ENCODE data around the gene DOHH.

Gene DOHH

DNA sequence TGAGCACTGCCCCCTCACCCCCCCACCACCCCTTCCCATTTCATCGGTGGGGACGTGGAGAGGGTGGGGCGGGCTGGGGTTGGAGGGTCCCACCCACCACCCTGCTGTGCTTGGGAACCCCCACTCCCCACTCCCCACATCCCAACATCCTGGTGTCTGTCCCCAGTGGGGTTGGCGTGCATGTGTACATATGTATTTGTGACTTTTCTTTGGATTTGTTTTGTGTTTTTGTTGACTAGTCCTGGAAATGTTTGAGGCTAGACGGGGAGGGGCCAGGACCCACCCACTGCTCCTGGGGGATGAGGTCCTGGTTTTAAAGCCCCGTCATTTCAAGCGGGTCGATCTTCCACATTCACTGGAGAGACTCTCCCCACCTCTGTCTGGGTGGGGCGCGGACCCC is 35.5 kb upstream of the DOHH start:
- Histone ChIP-seq H2AK5ac (ENCODE audit: low read length, severe bottlenecking) (no peak overlapping the region), H3K79me1 (replicated peaks; ENCODE audit: low read length, poor library complexity, severe bottlenecking) (peaks cover 5% of the 10 kb centered on the region), H3K27me3 (ENCODE audit: control insufficient read depth in 1 of 2, insufficient read depth in 1 of 2, low read length in 2 of 2) (no peaks in the 10 kb centered on the region), H2BK5ac (ENCODE audit: low read depth, low read length, poor library complexity, severe bottlenecking) (no peak overlapping the region), H2AFZ (ENCODE audit: low read depth, low read length) (no peak overlapping the region), H3K27ac (ENCODE audit: low read length, poor library complexity, severe bottlenecking) (no peak overlapping the region), H3K18ac (ENCODE audit: low read depth in 1 of 2, low read length in 2 of 2) (no peak overlapping the region), H4K91ac (ENCODE audit: low read length) (no peak overlapping the region), H3K9me3 (ENCODE audit: control insufficient read depth, low read length) (no peaks in the 10 kb centered on the region), H2BK12ac (ENCODE audit: low read length in 2 of 2) (no peak overlapping the region), H3K9ac (ENCODE audit: low read length) (peak overlapping the region; percentile 22), H3K4me2 (ENCODE audit: low read length, poor library complexity, severe bottlenecking) (no peak overlapping the region), H3K14ac (ENCODE audit: low read length in 2 of 2) (no peak overlapping the region), H2BK120ac (ENCODE audit: low read depth, low read length) (no peak overlapping the region), H4K8ac (ENCODE audit: low read length) (no peak overlapping the region), H3K23ac (ENCODE audit: low read length in 2 of 2) (no peak overlapping the region), H3K4ac (ENCODE audit: low read depth in 1 of 2, low read length in 2 of 2) (no peak overlapping the region), H2BK15ac (ENCODE audit: low read depth, poor library complexity, severe bottlenecking) (no peak overlapping the region), H3K36me3 (ENCODE audit: control insufficient read depth in 1 of 2, insufficient read depth in 2 of 2, low read depth in 1 of 2, low read length in 2 of 2) (peaks cover 57 to 82% of the 10 kb centered on the region in 2 experiments), H3K4me3 (ENCODE audit: insufficient read depth in 1 of 2, low read depth in 1 of 2, low read length in 2 of 2) (no peak overlapping the region), H3K4me1 (ENCODE audit: control insufficient read depth, insufficient read depth, low read depth, low read length) (peaks cover 19% of the 10 kb centered on the region)
- 96% methylated on average over 6 of the region's 10 CpGs for WGBS
- no peak for DNase-seq

DNA sequence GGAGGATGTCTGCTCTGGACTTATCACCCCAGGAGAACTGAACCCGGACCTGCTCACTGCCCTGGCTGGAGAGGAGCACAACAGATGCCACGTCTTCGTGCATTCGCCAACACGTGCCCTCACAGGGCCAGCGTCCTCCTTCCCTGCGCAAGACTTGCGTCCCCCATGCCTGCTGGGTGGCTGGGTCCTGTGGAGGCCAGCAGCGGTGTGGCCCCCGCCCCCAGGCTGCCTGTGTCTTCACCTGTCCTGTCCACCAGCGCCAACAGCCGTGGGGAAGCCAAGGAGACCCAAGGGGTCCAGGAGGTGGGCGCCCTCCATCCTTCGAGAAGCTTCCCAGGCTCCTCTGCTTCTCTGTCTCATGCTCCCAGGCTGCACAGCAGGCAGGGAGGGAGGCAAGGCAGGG is 35.1 kb upstream of the DOHH start:
- Histone ChIP-seq H3K14ac (ENCODE audit: low read length in 2 of 2) (no peak overlapping the region), H3K18ac (ENCODE audit: low read depth in 1 of 2, low read length in 2 of 2) (no peak overlapping the region), H3K27me3 (ENCODE audit: control insufficient read depth in 1 of 2, insufficient read depth in 1 of 2, low read length in 2 of 2) (no peaks in the 10 kb centered on the region), H3K9ac (ENCODE audit: low read length) (no peak overlapping the region), H3K27ac (ENCODE audit: low read length, poor library complexity, severe bottlenecking) (no peak overlapping the region), H4K91ac (ENCODE audit: low read length) (no peak overlapping the region), H2AFZ (ENCODE audit: low read depth, low read length) (no peak overlapping the region), H2BK120ac (ENCODE audit: low read depth, low read length) (no peak overlapping the region), H2BK12ac (ENCODE audit: low read length in 2 of 2) (no peak overlapping the region), H2BK15ac (ENCODE audit: low read depth, poor library complexity, severe bottlenecking) (no peak overlapping the region), H3K4ac (ENCODE audit: low read depth in 1 of 2, low read length in 2 of 2) (no peak overlapping the region), H3K23ac (ENCODE audit: low read length in 2 of 2) (no peak overlapping the region), H3K4me3 (ENCODE audit: insufficient read depth in 1 of 2, low read depth in 1 of 2, low read length in 2 of 2) (no peak overlapping the region), H2BK5ac (ENCODE audit: low read depth, low read length, poor library complexity, severe bottlenecking) (no peak overlapping the region), H2AK5ac (ENCODE audit: low read length, severe bottlenecking) (no peak overlapping the region), H3K36me3 (ENCODE audit: control insufficient read depth in 1 of 2, insufficient read depth in 2 of 2, low read depth in 1 of 2, low read length in 2 of 2) (peaks cover 61 to 86% of the 10 kb centered on the region in 2 experiments), H4K8ac (ENCODE audit: low read length) (no peak overlapping the region), H3K4me2 (ENCODE audit: low read length, poor library complexity, severe bottlenecking) (no peak overlapping the region), H3K9me3 (ENCODE audit: control insufficient read depth, low read length) (no peaks in the 10 kb centered on the region), H3K4me1 (ENCODE audit: control insufficient read depth, insufficient read depth, low read depth, low read length) (peaks cover 19% of the 10 kb centered on the region), H3K79me1 (replicated peaks; ENCODE audit: low read length, poor library complexity, severe bottlenecking) (peaks cover 8% of the 10 kb centered on the region)
- no peak for DNase-seq
- 98% methylated on average over 11 of the region's 14 CpGs for WGBS

DNA sequence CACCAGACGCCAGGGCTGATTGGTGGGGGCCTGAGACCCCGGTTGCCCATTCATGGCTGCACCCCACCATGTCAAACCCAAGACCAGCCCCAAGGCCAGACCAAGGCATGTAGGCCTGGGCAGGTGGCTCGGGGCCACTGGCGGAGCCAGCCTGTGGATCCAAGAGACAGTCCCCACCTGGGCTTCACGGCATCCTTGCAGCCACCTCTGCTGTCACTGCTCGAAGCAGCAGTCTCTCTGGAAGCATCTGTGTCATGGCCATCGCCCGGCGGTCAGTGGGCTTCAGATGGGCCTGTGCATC is 34.7 kb upstream of the DOHH start:
- Histone ChIP-seq H2AFZ (ENCODE audit: low read depth, low read length) (no peak overlapping the region), H3K18ac (ENCODE audit: low read depth in 1 of 2, low read length in 2 of 2) (no peak overlapping the region), H3K27ac (ENCODE audit: low read length, poor library complexity, severe bottlenecking) (no peak overlapping the region), H2BK120ac (ENCODE audit: low read depth, low read length) (no peak overlapping the region), H2BK5ac (ENCODE audit: low read depth, low read length, poor library complexity, severe bottlenecking) (no peak overlapping the region), H3K23ac (ENCODE audit: low read length in 2 of 2) (no peak overlapping the region), H4K91ac (ENCODE audit: low read length) (no peak overlapping the region), H2BK15ac (ENCODE audit: low read depth, poor library complexity, severe bottlenecking) (no peak overlapping the region), H3K36me3 (ENCODE audit: control insufficient read depth in 1 of 2, insufficient read depth in 2 of 2, low read depth in 1 of 2, low read length in 2 of 2) (peaks cover 65 to 90% of the 10 kb centered on the region in 2 experiments), H4K8ac (ENCODE audit: low read length) (no peak overlapping the region), H3K79me1 (replicated peaks; ENCODE audit: low read length, poor library complexity, severe bottlenecking) (peaks cover 8% of the 10 kb centered on the region), H3K27me3 (ENCODE audit: control insufficient read depth in 1 of 2, insufficient read depth in 1 of 2, low read length in 2 of 2) (no peaks in the 10 kb centered on the region), H3K9ac (ENCODE audit: low read length) (no peak overlapping the region), H3K4me1 (ENCODE audit: control insufficient read depth, insufficient read depth, low read depth, low read length) (peaks cover 19% of the 10 kb centered on the region), H2AK5ac (ENCODE audit: low read length, severe bottlenecking) (no peak overlapping the region), H3K4me3 (ENCODE audit: insufficient read depth in 1 of 2, low read depth in 1 of 2, low read length in 2 of 2) (no peak overlapping the region), H3K4ac (ENCODE audit: low read depth in 1 of 2, low read length in 2 of 2) (no peak overlapping the region), H3K9me3 (ENCODE audit: control insufficient read depth, low read length) (no peaks in the 10 kb centered on the region), H2BK12ac (ENCODE audit: low read length in 2 of 2) (no peak overlapping the region), H3K4me2 (ENCODE audit: low read length, poor library complexity, severe bottlenecking) (no peak overlapping the region), H3K14ac (ENCODE audit: low read length in 2 of 2) (no peak overlapping the region)
- WGBS: 95% methylated on average over 9 of the region's 9 CpGs
- DNase-seq: no peak

DNA sequence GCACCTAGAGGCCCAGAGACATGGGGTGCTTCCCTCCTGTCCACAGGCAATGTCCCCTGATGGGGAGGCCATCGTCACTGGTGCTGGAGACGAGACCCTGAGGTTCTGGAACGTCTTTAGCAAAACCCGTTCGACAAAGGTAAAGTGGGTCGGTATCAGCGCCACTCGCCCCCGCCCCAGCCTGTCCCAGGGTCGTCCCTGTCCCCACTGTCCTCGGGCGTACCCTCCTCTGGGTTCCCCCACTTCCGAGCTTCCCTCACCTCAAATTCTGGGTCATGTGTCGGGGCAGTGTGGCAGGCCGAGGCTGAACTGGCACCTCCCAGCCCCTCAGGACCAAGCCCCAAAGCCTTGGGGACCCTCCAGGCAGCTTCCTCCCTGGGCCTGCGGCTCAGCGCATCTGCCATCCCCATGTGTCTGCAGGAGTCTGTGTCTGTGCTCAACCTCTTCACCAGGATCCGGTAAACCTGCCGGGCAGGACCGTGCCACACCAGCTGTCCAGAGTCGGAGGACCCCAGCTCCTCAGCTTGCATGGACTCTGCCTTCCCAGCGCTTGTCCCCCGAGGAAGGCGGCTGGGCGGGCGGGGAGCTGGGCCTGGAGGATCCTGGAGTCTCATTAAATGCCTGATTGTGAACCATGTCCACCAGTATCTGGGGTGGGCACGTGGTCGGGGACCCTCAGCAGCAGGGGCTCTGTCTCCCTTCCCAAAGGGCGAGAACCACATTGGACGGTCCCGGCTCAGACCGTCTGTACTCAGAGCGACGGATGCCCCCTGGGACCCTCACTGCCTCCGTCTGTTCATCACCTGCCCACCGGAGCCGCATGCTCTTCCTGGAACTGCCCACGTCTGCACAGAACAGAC is 34.1 kb upstream of the DOHH start:
- no peaks in the 10 kb centered on the region for H3K27me3 ChIP-seq (ENCODE audit: control insufficient read depth in 1 of 2, insufficient read depth in 1 of 2, low read length in 2 of 2)
- 96% methylated on average over 38 of the region's 38 CpGs for WGBS
- H3K9me3 ChIP-seq (ENCODE audit: control insufficient read depth, low read length): no peaks in the 10 kb centered on the region
- peaks cover 19% of the 10 kb centered on the region for H3K4me1 ChIP-seq (ENCODE audit: control insufficient read depth, insufficient read depth, low read depth, low read length)
- no peak overlapping the region for H3K23ac ChIP-seq (ENCODE audit: low read length in 2 of 2)
- H3K27ac ChIP-seq (ENCODE audit: low read length, poor library complexity, severe bottlenecking): no peak overlapping the region
- no peak overlapping the region for H2AFZ ChIP-seq (ENCODE audit: low read depth, low read length)
- H3K4me2 ChIP-seq (ENCODE audit: low read length, poor library complexity, severe bottlenecking): no peak overlapping the region
- no peak overlapping the region for H4K91ac ChIP-seq (ENCODE audit: low read length)
- H2BK15ac ChIP-seq (ENCODE audit: low read depth, poor library complexity, severe bottlenecking): no peak overlapping the region
- no peak overlapping the region for H2BK12ac ChIP-seq (ENCODE audit: low read length in 2 of 2)
- H2AK5ac ChIP-seq (ENCODE audit: low read length, severe bottlenecking): no peak overlapping the region
- no peak overlapping the region for H4K8ac ChIP-seq (ENCODE audit: low read length)
- H2BK5ac ChIP-seq (ENCODE audit: low read depth, low read length, poor library complexity, severe bottlenecking): no peak overlapping the region
- H3K9ac ChIP-seq (ENCODE audit: low read length): no peak overlapping the region
- no peak overlapping the region for H3K4ac ChIP-seq (ENCODE audit: low read depth in 1 of 2, low read length in 2 of 2)
- H3K79me1 ChIP-seq (replicated peaks; ENCODE audit: low read length, poor library complexity, severe bottlenecking): peaks cover 8% of the 10 kb centered on the region
- H3K18ac ChIP-seq (ENCODE audit: low read depth in 1 of 2, low read length in 2 of 2): no peak overlapping the region
- H3K36me3 ChIP-seq (ENCODE audit: control insufficient read depth in 1 of 2, insufficient read depth in 2 of 2, low read depth in 1 of 2, low read length in 2 of 2): peaks cover 62 to 92% of the 10 kb centered on the region in 2 experiments
- no peak overlapping the region for H2BK120ac ChIP-seq (ENCODE audit: low read depth, low read length)
- DNase-seq: no peak
- no peak overlapping the region for H3K4me3 ChIP-seq (ENCODE audit: insufficient read depth in 1 of 2, low read depth in 1 of 2, low read length in 2 of 2)
- H3K14ac ChIP-seq (ENCODE audit: low read length in 2 of 2): no peak overlapping the region

All from mesenchymal stem cell (in vitro differentiated cells and primary cell).